ENCODE results near the gene COL4A2. TPM values are rescaled to one million over a fixed set of nuclear protein-coding genes. Genes with fewer than 3 reads are reported as not detected.

COL4A2 gene
- total and polyA plus RNA-seq, 2 donors: 465 to 488 TPM

DNA sequence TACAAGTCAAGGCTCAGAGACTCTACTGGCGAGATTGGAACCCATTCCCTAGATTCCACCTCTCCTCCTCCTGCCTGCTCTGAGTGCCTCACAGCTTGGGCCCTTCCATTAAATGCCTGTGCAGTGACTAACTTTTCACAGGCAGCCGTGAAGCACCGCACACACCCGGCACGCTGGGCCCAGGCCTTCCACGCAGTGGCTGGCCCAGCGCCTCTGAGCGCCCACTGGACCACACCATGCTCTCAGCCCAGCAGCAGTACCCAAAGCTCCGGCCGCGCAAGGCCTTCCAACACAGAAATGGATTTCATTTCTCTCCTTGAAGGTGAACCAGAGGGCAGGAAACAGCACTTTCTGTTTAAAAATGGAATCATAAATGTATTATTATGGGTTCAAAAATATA, 228.4 kb downstream of the COL4A2 start:
- no peak for DNase-seq (ENCODE audit: extremely low spot score)
- Histone ChIP-seq H3K4me3 (ENCODE audit: low read depth, low read length) (no peak overlapping the region), H3K27ac (ENCODE audit: low read depth) (no peak overlapping the region), H3K36me3 (ENCODE audit: insufficient read depth) (no peaks in the 10 kb centered on the region), H3K4me1 (ENCODE audit: insufficient read depth) (no peaks in the 10 kb centered on the region)
- WGBS: 94% methylated on average over 11 of the region's 11 CpGs

DNA sequence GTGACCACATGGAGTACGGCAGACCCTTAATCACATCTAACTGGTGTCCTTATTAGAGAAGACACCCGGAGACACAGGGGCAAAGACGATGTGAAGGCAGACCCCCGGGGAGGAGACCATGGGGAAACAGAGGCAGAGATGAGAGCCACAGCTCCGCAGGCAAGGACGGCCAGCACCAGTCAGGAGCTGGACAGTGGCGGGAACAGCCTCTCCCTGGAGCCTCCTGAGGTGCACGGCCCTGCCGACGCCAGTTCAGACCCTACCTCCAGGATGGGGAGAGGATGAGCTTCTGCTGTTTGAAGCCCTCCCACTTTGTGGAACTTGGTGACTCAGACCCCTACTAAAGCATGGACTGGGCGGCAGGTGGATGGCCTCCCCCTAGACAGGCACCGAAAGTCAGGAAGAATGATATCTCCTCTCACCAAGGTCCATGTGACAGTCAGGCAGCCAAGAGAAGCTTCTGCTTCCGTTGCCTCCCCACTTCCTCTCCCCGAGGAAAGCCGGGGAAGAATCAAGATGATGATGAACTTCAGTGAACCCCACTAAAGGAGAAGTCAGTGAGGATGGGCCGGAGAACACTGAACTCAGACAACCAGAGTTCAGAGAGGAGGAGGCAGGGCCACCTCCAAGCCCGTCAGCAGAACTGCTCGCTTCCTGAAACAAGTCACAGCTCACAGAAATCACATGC, 229.1 kb downstream of the COL4A2 start:
- whole genome bisulfite sequencing: 79% methylated on average over 18 of the region's 18 CpGs
- no peak overlapping the region for H3K27ac ChIP-seq (ENCODE audit: low read depth)
- no peaks in the 10 kb centered on the region for H3K4me1 ChIP-seq (ENCODE audit: insufficient read depth)

DNA sequence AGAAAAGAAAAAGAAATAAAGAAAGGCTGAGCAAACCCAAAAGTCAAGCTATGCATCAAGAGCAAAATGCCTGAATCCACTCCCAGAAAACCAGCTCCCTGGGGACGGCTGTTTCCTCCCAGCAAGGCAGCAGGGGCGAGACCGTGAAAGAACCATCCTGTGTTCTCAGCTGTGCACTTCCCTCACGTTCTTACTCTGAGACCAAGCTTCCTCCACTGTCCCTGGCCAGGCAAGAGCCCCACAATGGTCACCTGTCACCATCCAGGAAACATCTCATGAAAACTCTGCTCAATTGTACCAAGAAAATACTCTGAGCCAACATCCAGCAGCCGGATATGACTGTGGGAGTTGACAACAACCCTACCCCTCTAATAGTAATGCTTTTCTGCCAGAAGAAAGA, 231.5 kb downstream of the COL4A2 start:
- 53% methylated on average over 5 of the region's 5 CpGs for WGBS
- Histone ChIP-seq H3K27ac (ENCODE audit: low read depth) (no peak overlapping the region), H3K36me3 (ENCODE audit: insufficient read depth) (no peaks in the 10 kb centered on the region), H3K4me1 (ENCODE audit: insufficient read depth) (no peaks in the 10 kb centered on the region), H3K4me3 (ENCODE audit: low read depth, low read length) (no peak overlapping the region)
- DNase-seq (ENCODE audit: extremely low spot score): no peak

More for the DNA sequence above, 229.1 kb downstream of the COL4A2 start:
- no peak for DNase-seq (ENCODE audit: extremely low spot score)
- no peaks in the 10 kb centered on the region for H3K36me3 ChIP-seq (ENCODE audit: insufficient read depth)
- H3K4me3 ChIP-seq (ENCODE audit: low read depth, low read length): no peak overlapping the region

DNA sequence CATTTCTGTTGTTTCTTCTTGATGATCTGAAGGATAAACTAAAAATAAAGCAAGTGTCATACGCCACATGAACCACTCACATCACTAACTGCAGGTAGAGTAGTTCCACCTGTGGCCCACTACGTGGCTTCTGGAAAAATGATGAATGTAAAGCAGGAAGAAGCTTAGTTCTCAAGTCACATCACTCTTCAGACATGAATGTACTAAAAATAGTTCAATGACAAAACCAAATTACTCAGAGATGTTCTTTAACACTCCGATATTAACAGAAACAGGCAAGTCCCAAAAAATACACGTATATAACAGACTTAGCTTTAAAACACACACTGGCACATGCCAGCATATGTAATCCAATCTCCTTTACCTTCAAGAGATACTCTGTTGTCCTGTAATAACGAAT, 232.8 kb downstream of the COL4A2 start:
- Histone ChIP-seq H3K36me3 (ENCODE audit: insufficient read depth) (no peaks in the 10 kb centered on the region), H3K27ac (ENCODE audit: low read depth) (no peak overlapping the region), H3K4me3 (ENCODE audit: low read depth, low read length) (no peak overlapping the region), H3K4me1 (ENCODE audit: insufficient read depth) (no peaks in the 10 kb centered on the region)
- 86% methylated on average over 5 of the region's 5 CpGs for WGBS
- DNase-seq (ENCODE audit: extremely low spot score): no peak

DNA sequence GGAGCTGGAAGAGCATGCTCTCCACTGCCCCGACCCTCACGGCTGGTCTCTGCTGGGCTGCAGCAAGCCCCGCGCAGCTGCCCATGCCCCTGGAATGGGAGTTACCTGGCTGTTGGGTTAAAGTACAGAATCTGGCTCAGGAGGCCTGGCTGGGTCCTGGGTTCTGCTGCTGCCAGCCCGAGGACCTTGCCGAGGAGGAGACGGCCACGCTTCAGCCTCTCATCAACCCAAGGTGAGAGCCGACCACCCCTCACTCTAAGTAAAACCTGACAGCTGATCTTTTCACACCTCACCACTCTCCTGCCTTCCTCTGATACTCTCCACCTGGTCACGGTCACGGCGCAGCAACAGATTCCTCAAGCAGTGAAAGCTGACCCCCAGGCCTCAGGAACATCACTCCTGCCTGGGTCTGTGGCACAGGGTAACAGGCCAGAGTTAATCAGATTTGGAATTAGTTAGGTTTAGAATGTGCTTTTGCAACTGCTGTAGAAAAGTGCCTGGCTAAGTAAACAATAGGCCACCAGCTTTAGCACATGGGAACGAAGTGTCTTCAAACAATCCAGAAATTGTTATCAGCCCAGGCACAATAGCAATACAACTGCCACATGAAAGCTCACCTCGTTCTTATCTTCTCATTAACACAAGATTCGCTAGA, 233.9 kb downstream of the COL4A2 start:
- WGBS: 75% methylated on average over 15 of the region's 15 CpGs
- no peak overlapping the region for H3K27ac ChIP-seq (ENCODE audit: low read depth)
- H3K36me3 ChIP-seq (ENCODE audit: insufficient read depth): no peaks in the 10 kb centered on the region
- no peak for DNase-seq (ENCODE audit: extremely low spot score)
- no peak overlapping the region for H3K4me3 ChIP-seq (ENCODE audit: low read depth, low read length)
- no peaks in the 10 kb centered on the region for H3K4me1 ChIP-seq (ENCODE audit: insufficient read depth)

DNA sequence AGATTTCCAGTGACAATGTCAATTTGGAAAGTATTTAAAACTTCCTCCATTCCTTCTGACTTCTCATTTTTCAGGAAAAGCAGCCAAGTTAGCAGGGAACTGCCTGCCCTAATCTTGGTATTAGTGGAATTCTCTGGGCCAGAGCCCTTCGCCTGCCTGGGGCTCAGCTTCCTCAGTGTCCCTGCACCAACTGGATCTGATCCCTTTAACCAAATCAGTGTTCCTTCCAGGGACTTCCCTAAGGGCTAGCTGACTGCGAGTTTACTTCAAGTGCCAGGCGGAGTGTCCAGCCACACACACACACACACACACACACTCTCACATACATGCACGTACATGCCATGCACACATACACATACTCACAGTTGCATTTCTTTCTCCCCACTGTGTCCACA, 234.4 kb downstream of the COL4A2 start:
- Histone ChIP-seq H3K4me3 (ENCODE audit: low read depth, low read length) (no peak overlapping the region), H3K36me3 (ENCODE audit: insufficient read depth) (no peaks in the 10 kb centered on the region), H3K27ac (ENCODE audit: low read depth) (no peak overlapping the region), H3K4me1 (ENCODE audit: insufficient read depth) (no peaks in the 10 kb centered on the region)
- WGBS: 36% methylated on average over 4 of the region's 4 CpGs
- DNase-seq (ENCODE audit: extremely low spot score): no peak

DNA sequence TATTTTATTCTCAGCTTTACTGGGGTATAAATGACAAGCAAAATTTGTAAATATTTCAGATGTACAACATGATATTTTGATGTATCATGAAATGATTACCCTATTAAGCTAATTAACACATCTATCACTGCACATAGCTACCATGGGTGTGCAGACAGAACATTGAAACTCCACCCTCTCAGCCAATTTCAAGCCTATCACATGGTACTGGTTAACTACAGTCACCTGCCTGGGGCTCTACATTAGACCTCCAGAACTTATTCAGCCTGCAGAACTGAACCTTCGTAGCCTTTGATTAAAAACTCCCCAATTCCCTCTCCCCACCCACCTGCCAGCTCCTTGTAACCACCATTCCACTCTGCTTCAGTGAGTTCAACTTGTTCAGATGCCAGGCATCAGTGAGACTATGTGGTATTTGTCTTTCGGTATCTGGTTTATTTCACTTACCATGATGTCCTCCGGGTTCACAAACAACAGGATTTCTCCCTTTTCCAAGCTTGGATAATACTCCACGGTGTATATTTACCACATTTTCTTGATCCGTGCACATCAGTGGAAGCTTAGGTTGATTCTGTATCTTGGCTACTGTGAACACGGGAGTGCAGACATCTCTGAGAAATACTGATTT, 235.2 kb downstream of the COL4A2 start:
- Histone ChIP-seq H3K4me3 (ENCODE audit: low read depth, low read length) (no peak overlapping the region), H3K4me1 (ENCODE audit: insufficient read depth) (no peaks in the 10 kb centered on the region), H3K36me3 (ENCODE audit: insufficient read depth) (no peaks in the 10 kb centered on the region), H3K27ac (ENCODE audit: low read depth) (no peak overlapping the region)
- DNase-seq (ENCODE audit: extremely low spot score): no peak
- 52% methylated on average over 6 of the region's 6 CpGs for WGBS

DNA sequence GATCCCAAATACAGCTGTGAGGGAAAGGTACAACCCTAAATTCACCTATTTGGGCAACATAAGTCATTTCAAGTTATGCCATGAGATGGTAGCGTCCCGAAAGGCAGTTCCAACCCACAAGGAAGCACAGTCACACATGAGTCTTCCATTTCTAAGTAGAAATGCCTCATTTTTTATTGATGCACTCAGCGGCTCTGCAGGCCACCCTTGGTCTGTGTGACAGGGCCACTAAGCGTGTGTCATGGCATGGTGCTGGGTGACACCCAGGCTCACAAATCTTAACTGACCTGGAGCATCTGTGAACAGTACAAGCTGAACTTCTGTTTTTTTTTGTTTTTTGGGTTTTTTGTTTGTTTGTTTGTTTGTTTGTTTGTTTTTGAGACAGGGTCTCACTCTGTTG, 239.3 kb downstream of the COL4A2 start:
- WGBS: 95% methylated on average over 4 of the region's 4 CpGs
- Histone ChIP-seq H3K4me3 (ENCODE audit: low read depth, low read length) (no peak overlapping the region), H3K4me1 (ENCODE audit: insufficient read depth) (no peaks in the 10 kb centered on the region), H3K36me3 (ENCODE audit: insufficient read depth) (no peaks in the 10 kb centered on the region), H3K27ac (ENCODE audit: low read depth) (no peak overlapping the region)
- DNase-seq (ENCODE audit: extremely low spot score): no peak

DNA sequence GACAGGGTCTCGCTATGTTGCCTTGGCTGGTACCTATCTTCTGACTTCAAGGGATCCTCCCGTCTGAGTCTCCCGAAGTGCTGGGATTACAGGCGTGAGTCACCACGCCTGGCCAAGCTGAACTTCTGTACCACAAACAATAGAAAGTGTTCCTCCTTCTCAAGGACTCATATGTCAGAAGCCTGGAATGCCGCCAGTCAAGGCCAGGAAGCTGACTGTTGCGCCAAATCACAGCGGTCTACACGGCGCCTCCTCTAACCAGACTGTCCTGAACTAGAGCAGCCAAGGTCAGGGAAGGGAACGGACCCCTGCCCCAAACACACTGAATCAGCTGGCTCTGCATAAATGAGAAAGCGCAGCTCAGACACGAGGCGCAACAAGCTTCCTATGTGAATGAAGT, 239.8 kb downstream of the COL4A2 start:
- no peaks in the 10 kb centered on the region for H3K4me1 ChIP-seq (ENCODE audit: insufficient read depth)
- no peak overlapping the region for H3K27ac ChIP-seq (ENCODE audit: low read depth)
- no peaks in the 10 kb centered on the region for H3K36me3 ChIP-seq (ENCODE audit: insufficient read depth)
- H3K4me3 ChIP-seq (ENCODE audit: low read depth, low read length): no peak overlapping the region
- DNase-seq (ENCODE audit: extremely low spot score): no peak
- WGBS: 74% methylated on average over 14 of the region's 14 CpGs

DNA sequence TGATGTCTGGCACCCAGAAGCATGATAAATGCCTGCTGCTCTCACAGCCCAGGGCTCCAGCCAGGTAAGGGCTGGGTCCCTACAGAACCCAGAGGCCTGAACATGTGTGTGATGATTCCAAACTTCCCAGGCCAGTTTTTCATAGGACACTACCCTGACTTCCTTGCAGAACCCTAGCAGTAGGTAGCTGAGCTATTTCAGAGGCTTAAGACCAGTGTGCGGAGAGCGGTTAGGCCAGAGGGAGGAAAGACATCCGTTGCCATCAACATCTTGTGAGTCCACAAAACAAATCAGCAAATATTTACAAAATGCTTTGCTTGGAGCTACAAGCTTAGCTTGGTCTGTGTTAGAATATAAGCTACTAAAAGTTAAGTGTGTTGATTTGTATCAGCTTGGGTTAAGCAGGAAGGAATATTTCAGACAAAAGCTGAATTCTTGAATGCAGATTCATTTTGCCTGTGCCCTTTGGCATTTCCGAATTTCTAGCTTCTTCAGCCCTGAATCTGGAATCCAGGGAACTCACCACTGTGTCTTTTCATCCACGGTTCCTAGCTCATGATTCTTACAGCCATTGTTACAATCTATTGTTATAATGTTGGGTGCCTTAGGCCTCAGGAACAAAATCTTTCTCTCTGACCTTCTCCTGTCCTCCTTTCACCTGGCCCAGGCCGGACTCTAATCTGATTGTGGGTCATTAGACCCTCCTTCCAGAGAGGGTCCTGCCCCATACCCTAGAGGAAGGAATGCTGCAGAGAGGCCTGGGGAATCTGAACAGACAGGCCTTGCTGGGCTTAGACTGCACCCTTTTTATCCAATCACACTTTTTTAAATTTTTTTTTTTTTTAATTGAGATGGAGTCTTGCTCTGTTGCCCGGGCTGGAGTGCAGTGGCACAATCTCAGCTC, 242.1 kb downstream of the COL4A2 start:
- DNase-seq (ENCODE audit: extremely low spot score): no peak
- H3K36me3 ChIP-seq (ENCODE audit: insufficient read depth): no peaks in the 10 kb centered on the region
- whole genome bisulfite sequencing: 82% methylated on average over 7 of the region's 7 CpGs
- no peak overlapping the region for H3K27ac ChIP-seq (ENCODE audit: low read depth)
- H3K4me1 ChIP-seq (ENCODE audit: insufficient read depth): no peaks in the 10 kb centered on the region
- no peak overlapping the region for H3K4me3 ChIP-seq (ENCODE audit: low read depth, low read length)

DNA sequence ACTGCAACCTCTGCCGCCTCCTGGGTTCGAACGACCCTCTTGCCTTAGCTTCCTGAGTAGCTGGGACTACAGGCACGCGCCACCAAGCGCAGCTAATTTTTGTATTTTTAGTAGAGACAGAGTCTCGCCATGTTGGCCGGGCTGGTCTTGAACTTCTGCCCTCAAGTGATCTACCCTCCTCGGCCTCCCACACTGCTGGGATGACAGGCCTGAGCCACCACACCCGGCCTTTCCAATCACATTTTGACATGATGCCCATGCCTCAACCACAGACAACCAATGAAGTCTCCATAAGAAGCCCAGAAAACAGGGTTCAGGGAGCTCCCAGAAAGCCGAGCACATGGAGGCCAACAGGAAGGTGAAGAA, 242.7 kb downstream of the COL4A2 start:
- no peak for DNase-seq (ENCODE audit: extremely low spot score)
- WGBS: 97% methylated on average over 11 of the region's 11 CpGs
- H3K4me1 ChIP-seq (ENCODE audit: insufficient read depth): no peaks in the 10 kb centered on the region

DNA sequence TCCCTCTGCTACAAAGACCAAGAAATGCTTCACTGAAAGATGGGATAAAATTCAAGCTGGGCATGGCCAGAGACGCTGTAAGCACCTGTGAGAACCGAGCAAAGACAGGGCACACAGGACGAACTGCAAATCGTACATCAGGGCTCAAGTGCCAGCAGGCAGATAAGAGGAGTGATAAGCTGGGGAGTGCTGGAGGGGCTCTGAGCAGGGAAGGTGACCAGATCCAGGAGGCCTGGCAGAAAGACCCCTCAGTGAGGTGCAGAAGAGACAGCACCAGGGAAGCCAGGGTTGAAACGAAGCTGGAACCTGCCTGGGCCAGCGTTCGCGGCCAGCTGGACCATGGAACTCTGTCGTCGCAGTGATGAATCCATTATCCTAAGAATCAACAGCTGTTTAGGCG, 244.2 kb downstream of the COL4A2 start:
- no peak overlapping the region for H3K4me3 ChIP-seq (ENCODE audit: low read depth, low read length)
- H3K4me1 ChIP-seq (ENCODE audit: insufficient read depth): no peaks in the 10 kb centered on the region
- no peaks in the 10 kb centered on the region for H3K36me3 ChIP-seq (ENCODE audit: insufficient read depth)
- H3K27ac ChIP-seq (ENCODE audit: low read depth): no peak overlapping the region
- 54% methylated on average over 11 of the region's 11 CpGs for WGBS
- no peak for DNase-seq (ENCODE audit: extremely low spot score)

More for the DNA sequence above, 242.7 kb downstream of the COL4A2 start:
- Histone ChIP-seq H3K4me3 (ENCODE audit: low read depth, low read length) (no peak overlapping the region), H3K36me3 (ENCODE audit: insufficient read depth) (no peaks in the 10 kb centered on the region), H3K27ac (ENCODE audit: low read depth) (no peak overlapping the region)

DNA sequence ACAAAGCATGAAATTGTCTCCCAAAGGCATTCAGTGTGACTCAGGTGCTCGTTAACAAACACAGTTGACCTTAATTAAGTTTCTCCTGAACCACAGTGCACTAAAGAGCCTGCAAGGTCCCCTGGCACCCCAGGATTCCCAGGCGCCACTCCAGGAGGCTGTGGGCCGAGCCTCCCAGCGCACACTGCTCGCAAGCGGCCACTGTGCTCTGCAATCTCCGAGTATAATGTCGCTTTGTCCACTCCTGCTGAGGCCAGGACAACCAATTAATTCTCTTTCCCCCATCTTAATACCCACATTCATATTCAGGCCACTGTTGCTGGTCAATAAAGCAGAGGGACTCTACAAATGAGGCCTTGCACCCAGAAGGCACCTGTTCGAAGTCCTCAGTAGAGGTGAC, 245.7 kb downstream of the COL4A2 start:
- H3K4me3 ChIP-seq (ENCODE audit: low read depth, low read length): no peak overlapping the region
- DNase-seq (ENCODE audit: extremely low spot score): no peak
- no peak overlapping the region for H3K27ac ChIP-seq (ENCODE audit: low read depth)
- WGBS: 95% methylated on average over 9 of the region's 9 CpGs
- H3K4me1 ChIP-seq (ENCODE audit: insufficient read depth): no peaks in the 10 kb centered on the region
- no peaks in the 10 kb centered on the region for H3K36me3 ChIP-seq (ENCODE audit: insufficient read depth)

All from urinary bladder (tissue), 4 donors.